Breast epithelium (tissue), 3 donors: Measurements from ENCODE around the gene PSMD14.

ENCODE experiments used
- CTCF ChIP-seq, 3 donors: fragments of 450-650 bp; IDR thresholded peaks; one replicate each; pipeline ENCODE4 v1.5.1; 2016 to 2017; ENCODE audit warnings: antibody characterized with exemption in 3 of 3, mild to moderate bottlenecking in 3 of 3, moderate library complexity in 3 of 3
- POLR2AphosphoS5 ChIP-seq, 3 donors: sonication (generic); formaldehyde crosslinking; IDR thresholded peaks; one replicate each; pipeline ENCODE4 v1.6.1; 2017; ENCODE audit warnings: antibody characterized with exemption in 3 of 3

- TF ChIP-seq POLR2AphosphoS5 (IDR thresholded peaks at IDR 0.05) (no peak), CTCF (IDR thresholded peaks at IDR 0.05) (no peak)
These were observed 24.2 kb downstream of the PSMD14 start for GRCh38 chr2:161332371-161332967.
